HepG2 (cell line): Measurements from ENCODE around the gene THY1. TPM values are rescaled to one million over a fixed set of nuclear protein-coding genes. Genes with fewer than 3 reads are reported as not detected.

Experiments used
- ATAC-seq: fragments of 200-7000 bp; cut with Tn5 transposase; 3 replicates; pipeline ENCODE4 v1.9.1; 2020; ENCODE audit warnings: mild to moderate bottlenecking, moderate library complexity
- BruUV-seq: library from RNA; stranded (reverse); fragments of 400-500 nt; replicated peaks from 2 replicates; lab custom pipeline; 2021; lab: Mats Ljungman, UMichigan
- CTCF ChIA-PET: fragments of 300-600 bp; formaldehyde crosslinking; extraction: SDS; loops from one replicate; lab custom pipeline; 2021; ENCODE audit warnings: low total read pairs, inconsistent platforms, low intra/inter-chr PET ratio; lab: Yijun Ruan, JAX
- POLR2A ChIA-PET: fragments of 350-600 bp; sonication (Branson Sonifier 250); formaldehyde crosslinking; loops from one replicate; lab custom pipeline; 2020; ENCODE audit warnings: antibody characterized with exemption, inconsistent platforms; lab: Yijun Ruan, JAX
- DNase-seq: peaks from one replicate; pipeline ENCODE4 v3.0.0-alpha.2; 2015; ENCODE audit warnings: low spot score
- FAIRE-seq: peaks from 3 replicates; lab custom pipeline; 2011; peaks lifted over from hg19 to GRCh38; lab: Jason Lieb, UNC
- H2AFZ ChIP-seq: one replicate; pipeline ENCODE4 v1.6.1; 2011; ENCODE audit warnings: low read length, inconsistent platforms
- H3K27ac ChIP-seq: fragments of 300-600 bp; 3 replicates; pipeline ENCODE4 v1.8.0; 2011; ENCODE audit warnings: mixed run types, mild to moderate bottlenecking, mixed read lengths, low read length, inconsistent platforms; ENCODE audit not compliant: insufficient read depth; ENCODE audit errors: extremely low read length
- H3K27me3 ChIP-seq, 2 experiments: fragments of 200-600 bp in 1 of 2; 2 replicates in 1 of 2; 3 replicates in 1 of 2; pipeline versions ENCODE4 v1.6.0 to v1.8.0; 2011; ENCODE audit warnings: low read length in 2 of 2, mild to moderate bottlenecking in 2 of 2, moderate library complexity in 2 of 2, inconsistent platforms in 1 of 2; ENCODE audit not compliant: insufficient read depth in 2 of 2, control insufficient read depth in 1 of 2
- H3K36me3 ChIP-seq, 2 experiments: fragments of 200-600 bp in 1 of 2; replicated peaks in 1 of 2; 2 replicates in 1 of 2; 3 replicates in 1 of 2; pipeline versions ENCODE4 v1.5.1 to v1.8.0; 2011; ENCODE audit warnings: low read length in 2 of 2, inconsistent platforms in 1 of 2; ENCODE audit not compliant: insufficient read depth in 2 of 2, control insufficient read depth in 1 of 2
- H3K4me1 ChIP-seq: 2 replicates; pipeline ENCODE4 v1.5.1; 2012; ENCODE audit warnings: low read length, inconsistent platforms; ENCODE audit not compliant: insufficient read depth
- H3K4me2 ChIP-seq: 2 replicates; pipeline ENCODE4 v1.6.0; 2011; ENCODE audit warnings: low read depth, low read length, inconsistent platforms
- H3K4me3 ChIP-seq, 3 experiments: fragments of 200-600 bp in 1 of 3; sonication (generic), shearing (Covaris generic) in 1 of 3; replicated peaks in 1 of 3; 2 replicates each; pipeline ENCODE4 v1.5.1; 2011 to 2016; ENCODE audit warnings: low read length in 3 of 3, inconsistent platforms in 2 of 3, low read depth in 2 of 3, mild to moderate bottlenecking in 2 of 3, control low read depth in 1 of 3, mixed read lengths in 1 of 3; ENCODE audit not compliant: insufficient read depth in 1 of 3
- H3K79me2 ChIP-seq: one replicate; pipeline ENCODE4 v1.6.1; 2011; ENCODE audit warnings: low read length, inconsistent platforms; ENCODE audit not compliant: insufficient read depth
- H3K9ac ChIP-seq: 2 replicates; pipeline ENCODE4 v1.6.0; 2011; ENCODE audit warnings: mild to moderate bottlenecking, low read depth, low read length, inconsistent platforms; ENCODE audit not compliant: insufficient read depth
- H3K9me3 ChIP-seq: 2 replicates; pipeline ENCODE4 v1.5.1; 2012; ENCODE audit warnings: mild to moderate bottlenecking, low read length
- H4K20me1 ChIP-seq: 2 replicates; pipeline ENCODE4 v1.6.0; 2011; ENCODE audit warnings: inconsistent platforms, mild to moderate bottlenecking, low read length, moderate library complexity; ENCODE audit not compliant: insufficient read depth
- CHCHD3 ChIP-seq: sonication (generic); formaldehyde crosslinking; IDR thresholded peaks from 2 replicates; pipeline ENCODE4 v1.8.0; 2022; ENCODE audit warnings: mild to moderate bottlenecking, missing genetic modification reagents, moderate library complexity
- FOXO1 ChIP-seq: sonication (generic); formaldehyde crosslinking; IDR thresholded peaks from 2 replicates; pipeline ENCODE4 v1.4.0; 2020; ENCODE audit warnings: missing genetic modification reagents
- GFI1 ChIP-seq: sonication (generic); formaldehyde crosslinking; IDR thresholded peaks from 2 replicates; pipeline ENCODE4 v1.5.0; 2020; ENCODE audit warnings: missing genetic modification reagents, mild to moderate bottlenecking, borderline replicate concordance
- GTF3A ChIP-seq: sonication (generic); formaldehyde crosslinking; conservative IDR thresholded peaks from 2 replicates; pipeline ENCODE4 v1.4.0; 2020; ENCODE audit warnings: mild to moderate bottlenecking, missing genetic modification reagents
- HNF4G ChIP-seq, 2 experiments: sonication (generic) in 1 of 2; formaldehyde crosslinking in 1 of 2; IDR thresholded peaks; 2 replicates each; pipeline versions ENCODE4 v1.4.0 to v1.6.1; 2011 to 2020; ENCODE audit warnings: borderline replicate concordance in 2 of 2, low read depth in 2 of 2, mild to moderate bottlenecking in 2 of 2, low read length in 1 of 2, missing genetic modification reagents in 1 of 2, moderate library complexity in 1 of 2
- MXD4 ChIP-seq: IDR thresholded peaks from 2 replicates; pipeline ENCODE4 v1.6.1; 2016; ENCODE audit warnings: mild to moderate bottlenecking, missing biosample characterization, missing genetic modification reagents
- RAD51 ChIP-seq: fragments of 450-650 bp; IDR thresholded peaks from 2 replicates; pipeline ENCODE4 v1.6.1; 2016; ENCODE audit warnings: borderline replicate concordance
- ZBTB10 ChIP-seq: sonication (generic); formaldehyde crosslinking; IDR thresholded peaks from 2 replicates; pipeline ENCODE4 v1.4.0; 2020; ENCODE audit warnings: missing genetic modification reagents, borderline replicate concordance
- ZIK1 ChIP-seq: sonication (generic); formaldehyde crosslinking; IDR thresholded peaks from 2 replicates; pipeline ENCODE4 v1.5.0; 2020; ENCODE audit warnings: mild to moderate bottlenecking, low read depth, missing genetic modification reagents, borderline replicate concordance
- ZNF512B ChIP-seq: sonication (generic); formaldehyde crosslinking; IDR thresholded peaks from 2 replicates; pipeline ENCODE4 v1.5.1; 2020; ENCODE audit warnings: missing genetic modification reagents, mild to moderate bottlenecking, borderline replicate concordance
- ZNF749 ChIP-seq: sonication (generic); formaldehyde crosslinking; IDR thresholded peaks from 2 replicates; pipeline ENCODE4 v1.8.0; 2022; ENCODE audit warnings: mild to moderate bottlenecking, missing genetic modification reagents, moderate library complexity, borderline replicate concordance
- ZNF883 ChIP-seq: sonication (generic); formaldehyde crosslinking; IDR thresholded peaks from 2 replicates; pipeline ENCODE4 v1.5.1; 2020; ENCODE audit warnings: mild to moderate bottlenecking, missing genetic modification reagents; ENCODE audit errors: not compliant biosample characterization
- ZSCAN21 ChIP-seq: sonication (generic); formaldehyde crosslinking; IDR thresholded peaks from 2 replicates; pipeline ENCODE4 v1.8.0; 2022; ENCODE audit warnings: mild to moderate bottlenecking, missing genetic modification reagents, moderate library complexity, borderline replicate concordance
- WGBS: methylation state at CpG from one replicate; pipeline ENCODE4 v1.1.6; 2017; ENCODE audit warnings: low lambda C conversion rate; 5-methylcytosine and 5-hydroxymethylcytosine counted together
- in situ Hi-C: cut with HindIII; loops from 2 replicates; pipeline ENCODE4 v1.10.0; 2017; ENCODE audit warnings: low pct_unique_long_range_greater_than_20kb; ENCODE audit not compliant: extremely low pct_ligation_motif_present
- intact Hi-C: fragments of 100-400 bp; cut with micrococcal nuclease; formaldehyde crosslinking; loops from one replicate; pipeline ENCODE4 v1.10.0; 2022; ENCODE audit not compliant: unreplicated experiment
- polyA plus RNA-seq, 8 experiments: library from polyadenylated mRNA; depleted of rRNA in 3 of 8; stranded (reverse) in 7 of 8; unstranded in 1 of 8; fragments of >200 nt; fragmentation: Illumina TruSeq in 4 of 8; extraction: Trizol in 4 of 8; gene quantifications; 2 replicates each; pipeline versions ENCODE4 v1.2.1 to v1.2.3, GENCODE V29; 2011 to 2016; ENCODE audit warnings: low read depth in 4 of 8, missing spikeins in 1 of 8, mixed read lengths in 1 of 8; ENCODE audit not compliant: insufficient read depth in 1 of 8
- total RNA-seq, 5 experiments: library from RNA; depleted of rRNA; stranded (reverse); fragments of >200 nt; fragmentation: Illumina TruSeq; extraction: Trizol; gene quantifications; 2 replicates each; pipeline ENCODE4 v1.2.3, GENCODE V29; 2016; ENCODE audit warnings: low read depth in 1 of 5

THY1 gene
- total and polyA plus RNA-seq, 2 of the 13 experiments (the other 11 are each of a cell fraction or from before 2014, with no cell fraction given) = not detected

- ATAC-seq (no peak), DNase-seq (no peak), FAIRE-seq (no peak)
- Histone ChIP-seq H3K36me3 (no peaks in the 10 kb centered on the region), H2AFZ (no peak overlapping the region), H4K20me1 (no peaks in the 10 kb centered on the region), H3K4me1 (no peaks in the 10 kb centered on the region), H3K27me3 (no peaks in the 10 kb centered on the region), H3K4me2 (no peak overlapping the region), H3K4me3 (no peak overlapping the region), H3K27ac (no peak overlapping the region), H3K9ac (no peak overlapping the region), H3K9me3 (no peaks in the 10 kb centered on the region), H3K79me2 (no peaks in the 10 kb centered on the region)
- in situ Hi-C loops = no loop called here
- TF ChIP-seq GTF3A (CRISPR knock-in tag) = no peak
- no peak for TF ChIP-seq ZIK1 (CRISPR knock-in tag)
- TF ChIP-seq ZBTB10 (CRISPR knock-in tag) = no peak
- TF ChIP-seq ZNF749 (CRISPR knock-in tag) = no peak
- no peak for TF ChIP-seq CHCHD3
- ChIA-PET POLR2A (no interaction called here), CTCF (no interaction called here)
- intact Hi-C loops = no loop called here
- 71% methylated on average over 7 of the region's 7 CpGs for WGBS
- BruUV-seq = no TSS peak
Observed at GRCh38 chr11:119431523-119431922, 8.6 kb upstream of the THY1 start.

- Histone ChIP-seq H3K27me3 (no peaks in the 10 kb centered on the region; a peak in 1 of 5 replicates), H2AFZ (no peak overlapping the region), H3K27ac (no peak overlapping the region), H3K79me2 (no peaks in the 10 kb centered on the region), H3K9me3 (no peaks in the 10 kb centered on the region), H4K20me1 (no peaks in the 10 kb centered on the region), H3K9ac (no peak overlapping the region), H3K4me2 (no peak overlapping the region), H3K4me1 (0 out of 2 replicates have a peak, but pooled peaks cover 1% of the 10 kb centered on the region), H3K4me3 (no peak overlapping the region), H3K36me3 (no peaks in the 10 kb centered on the region)
- ChIA-PET CTCF (no interaction called here), POLR2A (no interaction called here)
- intact Hi-C loops = no loop called here
- 80% methylated on average over 4 of the region's 5 CpGs for WGBS
- no peak for DNase-seq
- in situ Hi-C loops = no loop called here
- no peak for FAIRE-seq
- no peak for ATAC-seq
- no TSS peak for BruUV-seq
- no peak for TF ChIP-seq ZSCAN21 (CRISPR knock-in tag)
- TF ChIP-seq HNF4G (IDR thresholded peaks at IDR 0.05; ENCODE audit: borderline replicate concordance, low read depth, low read length) = no peak
- no peak for TF ChIP-seq HNF4G (CRISPR knock-in tag; IDR thresholded peaks at IDR 0.05; ENCODE audit: borderline replicate concordance, low read depth)
- no peak for TF ChIP-seq FOXO1 (CRISPR knock-in tag)
- no peak for TF ChIP-seq GFI1
- TF ChIP-seq CHCHD3 = no peak
- TF ChIP-seq ZNF512B (CRISPR knock-in tag) = no peak
- TF ChIP-seq RAD51 = no peak
- no peak for TF ChIP-seq MXD4 (CRISPR knock-in tag)
- TF ChIP-seq ZNF883 (CRISPR knock-in tag) = no peak
Observed at GRCh38 chr11:119427279-119427678, 4.3 kb upstream of the THY1 start.
